ENCODE data around the gene INF2.

- TF ChIP-seq CTCF (IDR thresholded peaks at IDR 0.05) (no peak), POLR2A (IDR thresholded peaks at IDR 0.05) (no peak)
Measured at GRCh38 chr14:104698688-104699425, 9.4 kb downstream of the INF2 start.

Measured in right lobe of liver (tissue), 4 donors.